NCI-H1694 (cell line): ENCODE results near the gene KDELR1.
"Not testable (repeated sequence)": the region's sequence is repeated elsewhere in the genome, so short reads cannot be mapped to it uniquely, and the experiment has no call there.

Source experiments
- DNase-seq: peaks from one replicate; lab custom pipeline; 2025; lab: John Stamatoyannopoulos, UW

KDELR1 gene

DNA sequence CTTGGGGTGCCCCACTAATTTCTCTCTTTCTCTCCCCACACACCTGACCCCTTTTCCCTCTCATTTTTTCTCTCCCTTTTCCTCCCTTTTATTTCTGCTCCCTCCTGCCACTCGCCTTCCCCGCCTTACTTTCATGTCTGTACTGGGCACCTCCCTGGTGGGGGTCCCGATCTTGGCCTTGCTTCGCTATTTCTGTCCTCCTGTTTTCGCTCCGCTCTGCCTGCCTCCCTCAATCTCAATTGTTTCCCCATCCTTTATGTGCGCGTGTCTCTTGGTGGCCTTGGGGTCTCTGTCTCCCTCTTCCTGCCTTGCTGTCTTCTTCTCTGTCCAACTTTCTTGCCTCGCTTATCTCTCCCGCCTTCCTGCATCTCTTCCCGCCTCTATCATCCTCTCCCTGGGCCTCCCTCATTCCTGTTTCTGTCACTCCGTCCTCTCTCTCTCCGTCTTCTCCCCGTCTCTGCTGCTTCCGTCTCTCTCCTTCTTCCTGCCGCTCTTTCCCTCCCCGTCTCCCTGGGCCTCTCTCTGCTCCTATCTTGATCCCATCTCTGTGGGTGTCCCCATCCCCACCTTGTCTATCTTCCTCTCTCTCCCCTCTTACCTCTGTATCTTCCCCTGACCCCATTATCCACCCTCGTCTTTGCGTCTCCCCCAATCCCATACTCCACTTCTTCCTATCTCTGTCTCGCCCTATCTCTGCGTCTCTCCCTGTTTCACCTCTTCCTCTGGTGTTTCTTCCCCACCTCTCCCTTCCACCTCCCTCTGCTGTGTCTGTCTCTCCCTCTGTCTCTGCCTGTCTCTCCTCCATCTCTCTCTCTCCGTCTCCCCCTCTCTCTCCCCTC lies 6.1 kb upstream of the KDELR1 start:
- no peak for DNase-seq

GRCh38 chr19:48396824-48397176 lies 5.4 kb upstream of the KDELR1 start:
- no peak for DNase-seq

DNA sequence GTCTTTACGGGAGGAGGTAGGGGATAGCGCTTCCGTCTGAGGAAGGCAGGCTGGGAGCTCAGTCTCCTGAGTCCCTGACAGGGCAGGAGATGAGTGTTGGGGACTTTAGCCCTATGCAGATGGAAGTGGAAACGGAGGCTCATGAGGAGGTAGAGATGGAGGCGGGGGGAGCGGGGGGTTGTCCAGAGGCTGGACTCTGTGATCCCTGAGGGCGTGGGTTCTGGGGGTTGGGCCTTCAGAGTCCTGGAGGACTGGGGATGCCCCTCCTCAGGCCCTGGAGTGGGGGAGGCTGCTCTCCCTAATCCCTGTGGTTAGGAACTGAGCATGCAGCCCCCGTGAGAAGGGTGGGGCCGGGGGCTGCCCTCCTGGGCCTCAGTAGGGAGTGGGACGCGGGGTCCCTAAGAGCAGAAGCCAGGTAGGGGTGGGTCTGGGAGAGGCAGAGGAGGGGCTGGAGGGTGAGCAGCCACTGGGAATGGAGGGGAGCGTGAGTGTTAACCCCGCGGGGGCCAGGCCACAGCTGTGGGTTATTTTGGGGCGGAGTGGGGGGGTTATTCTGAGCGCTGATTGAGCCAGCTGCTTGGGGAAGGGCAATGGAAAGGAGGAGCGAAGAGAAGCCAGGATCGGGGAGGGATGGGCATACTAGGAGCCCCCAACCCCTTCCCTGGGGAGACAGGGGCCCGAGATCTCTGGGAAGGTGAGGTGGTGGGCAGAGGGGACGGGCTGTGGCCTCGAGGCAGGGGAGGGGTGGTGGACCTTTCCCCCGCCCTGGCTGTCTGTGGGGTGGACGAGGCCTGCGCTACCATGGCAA lies 4.9 kb upstream of the KDELR1 start:
- DNase-seq, result no peak

DNA sequence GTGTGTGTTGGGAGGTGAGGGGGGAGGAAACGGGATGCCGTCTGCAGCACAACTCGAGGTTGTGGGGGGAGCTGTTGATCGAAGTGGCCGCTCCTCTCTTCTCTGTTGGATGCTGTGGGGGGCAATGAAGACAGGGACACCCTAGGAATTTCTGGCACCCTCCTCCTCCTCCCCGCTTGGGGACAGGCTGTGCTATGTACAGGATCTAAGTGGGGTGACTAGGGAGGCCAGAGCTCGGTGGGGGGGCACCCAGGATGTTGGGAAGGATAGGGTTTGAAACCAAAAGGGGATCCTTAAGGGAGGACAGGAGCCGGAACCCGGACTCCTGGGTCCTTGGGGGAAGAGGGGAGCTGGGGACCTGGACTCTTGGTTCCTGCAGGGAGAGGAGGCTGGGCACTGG lies 4.1 kb upstream of the KDELR1 start:
- no peak for DNase-seq

- no peak for DNase-seq
Observed at GRCh38 chr19:48395170-48395455, 3.8 kb upstream of the KDELR1 start.

GRCh38 chr19:48394331-48395169 lies 3.2 kb upstream of the KDELR1 start:
- no peak for DNase-seq

- DNase-seq, result peak; percentile 31
Observed at GRCh38 chr19:48393559-48394330, 2.4 kb upstream of the KDELR1 start, which contains the start of gene GRIN2D. TSS of gene GRIN2D (plus strand) at chr19:48393668. CDS start at chr19:48398393, 4,725 bp downstream.

- no peak for DNase-seq
Observed at GRCh38 chr19:48392860-48393558, 1.7 kb upstream of the KDELR1 start.

DNA sequence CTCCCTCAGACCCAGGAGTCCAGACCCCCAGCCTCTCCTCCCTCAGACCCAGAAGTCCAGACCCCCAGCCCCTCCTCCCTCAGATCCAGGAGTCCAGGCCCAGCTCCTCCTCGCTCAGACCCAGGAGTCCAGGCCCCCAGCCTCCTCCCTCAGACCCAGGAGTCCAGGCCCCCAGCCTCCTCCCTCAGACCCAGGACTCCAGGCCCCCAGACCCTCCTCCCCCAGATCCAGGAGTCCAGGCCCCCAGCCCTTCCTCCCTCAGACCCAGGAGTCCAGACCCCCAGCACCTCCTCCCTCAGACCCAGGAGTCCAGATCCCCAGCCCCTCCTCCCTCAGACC lies 624 bp upstream of the KDELR1 start:
- DNase-seq, result not testable (repeated sequence)

DNA sequence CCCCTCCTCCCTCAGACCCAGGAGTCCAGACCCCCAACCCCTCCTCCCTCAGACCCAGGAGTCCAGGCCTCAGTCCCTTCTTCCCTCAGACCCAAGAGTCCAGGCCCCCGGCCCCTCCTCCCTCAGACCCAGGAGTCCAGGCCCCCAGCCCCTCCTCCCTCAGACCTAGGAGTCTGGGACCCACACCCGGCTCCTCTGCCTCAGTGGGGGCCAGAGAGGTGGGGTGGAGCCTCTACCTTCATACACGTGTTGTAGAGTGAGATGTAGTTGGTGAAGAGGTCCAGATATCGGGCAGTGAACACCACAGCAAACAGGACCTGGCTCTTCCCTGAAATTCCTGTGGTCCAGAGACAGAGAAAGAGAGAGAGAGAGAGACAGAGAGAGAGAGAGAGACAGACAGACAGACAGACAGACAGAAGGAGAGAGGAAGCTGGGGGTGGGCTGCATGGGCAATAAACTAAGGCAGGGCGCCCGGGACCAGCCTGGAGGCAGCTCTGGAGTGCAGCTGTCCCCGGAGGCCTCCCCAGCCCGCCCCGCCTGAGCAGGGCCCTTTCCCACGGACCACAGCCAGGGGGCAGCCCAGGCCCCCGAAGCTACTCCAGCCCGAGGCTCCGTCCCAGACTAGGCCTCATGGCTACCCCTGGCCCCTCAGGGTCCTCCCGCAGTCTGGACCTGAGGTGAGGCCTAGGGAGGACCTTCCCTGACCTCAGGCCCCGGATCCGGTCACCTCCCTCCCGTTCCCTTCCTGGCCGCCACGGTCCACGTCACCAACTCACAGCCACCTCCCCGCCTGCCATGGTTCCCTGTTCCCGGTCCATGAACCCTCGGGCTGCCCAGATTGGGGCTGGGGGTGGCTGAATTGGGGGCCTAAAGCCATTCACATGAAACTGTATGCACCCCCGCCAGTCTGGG lies 907 bp downstream of the KDELR1 start:
- DNase-seq, result no peak

DNA sequence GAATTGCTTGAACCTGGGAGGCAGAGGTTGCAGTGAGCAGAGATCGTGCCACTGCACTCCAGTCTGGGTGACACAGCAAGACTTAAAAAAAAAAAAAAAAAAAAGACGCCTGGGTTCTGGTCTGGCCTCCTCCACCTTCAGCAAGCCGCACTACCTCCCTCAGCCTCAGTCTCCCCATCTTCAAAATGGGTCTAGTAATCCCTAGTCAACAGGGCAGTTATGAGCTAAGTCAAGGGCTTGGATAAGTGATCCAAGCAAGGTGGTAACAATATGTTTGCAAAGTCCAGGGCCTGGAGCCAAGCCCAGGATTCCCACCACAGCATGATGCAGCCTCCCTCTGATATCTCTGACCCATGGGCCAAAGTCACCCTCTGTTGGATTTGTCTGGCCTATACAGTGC lies 4.4 kb downstream of the KDELR1 start:
- DNase-seq, result no peak

DNA sequence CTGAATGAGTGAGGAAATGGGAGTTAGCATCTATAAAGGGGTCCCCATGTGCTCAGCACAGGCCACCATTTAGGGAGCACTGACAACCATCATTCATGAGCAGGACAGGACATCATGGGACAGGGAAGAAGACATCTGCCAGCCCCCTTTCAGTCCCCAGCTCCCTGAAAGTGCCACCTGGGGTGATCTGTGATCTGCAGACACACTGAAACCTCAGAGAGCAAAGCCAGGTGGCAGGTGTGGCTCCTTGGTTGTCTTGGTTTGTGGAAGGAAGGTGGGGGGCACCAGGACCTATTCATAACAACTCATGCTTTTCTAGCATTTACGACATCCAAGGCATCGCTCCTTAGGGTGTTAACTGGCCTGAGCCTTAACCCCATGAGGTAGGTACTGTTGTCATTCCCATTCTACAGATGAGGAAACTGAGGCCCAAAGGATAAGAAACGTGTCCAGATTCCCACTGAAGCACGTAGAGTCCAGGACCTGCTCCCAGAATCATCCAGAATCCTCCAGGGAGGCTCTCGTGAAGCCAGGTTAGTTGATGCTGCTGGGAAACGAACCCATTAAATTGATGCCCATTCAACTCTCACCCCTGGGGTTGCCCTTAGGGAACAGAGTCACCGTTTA lies 5.8 kb downstream of the KDELR1 start:
- no peak for DNase-seq

DNA sequence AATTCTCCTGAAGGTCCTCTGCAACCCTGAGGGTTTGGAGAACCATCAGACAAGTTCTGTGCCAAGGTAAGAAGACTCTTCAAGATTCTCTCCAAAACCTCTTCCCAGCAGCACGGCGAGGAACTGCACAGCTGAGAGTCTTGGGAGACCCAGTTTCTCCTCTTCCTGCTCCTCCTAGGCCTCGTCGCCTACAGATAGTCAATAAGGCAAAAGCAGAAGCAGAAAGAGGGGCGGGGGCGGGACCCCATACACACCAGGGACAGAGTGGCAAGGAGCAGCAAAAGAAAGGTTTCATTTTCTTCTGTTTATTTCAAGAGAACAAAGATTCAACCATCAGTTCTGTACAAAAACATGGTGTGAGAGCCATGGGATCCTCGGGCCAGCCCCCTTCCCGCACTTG lies 9.1 kb downstream of the KDELR1 start:
- no peak for DNase-seq

DNA sequence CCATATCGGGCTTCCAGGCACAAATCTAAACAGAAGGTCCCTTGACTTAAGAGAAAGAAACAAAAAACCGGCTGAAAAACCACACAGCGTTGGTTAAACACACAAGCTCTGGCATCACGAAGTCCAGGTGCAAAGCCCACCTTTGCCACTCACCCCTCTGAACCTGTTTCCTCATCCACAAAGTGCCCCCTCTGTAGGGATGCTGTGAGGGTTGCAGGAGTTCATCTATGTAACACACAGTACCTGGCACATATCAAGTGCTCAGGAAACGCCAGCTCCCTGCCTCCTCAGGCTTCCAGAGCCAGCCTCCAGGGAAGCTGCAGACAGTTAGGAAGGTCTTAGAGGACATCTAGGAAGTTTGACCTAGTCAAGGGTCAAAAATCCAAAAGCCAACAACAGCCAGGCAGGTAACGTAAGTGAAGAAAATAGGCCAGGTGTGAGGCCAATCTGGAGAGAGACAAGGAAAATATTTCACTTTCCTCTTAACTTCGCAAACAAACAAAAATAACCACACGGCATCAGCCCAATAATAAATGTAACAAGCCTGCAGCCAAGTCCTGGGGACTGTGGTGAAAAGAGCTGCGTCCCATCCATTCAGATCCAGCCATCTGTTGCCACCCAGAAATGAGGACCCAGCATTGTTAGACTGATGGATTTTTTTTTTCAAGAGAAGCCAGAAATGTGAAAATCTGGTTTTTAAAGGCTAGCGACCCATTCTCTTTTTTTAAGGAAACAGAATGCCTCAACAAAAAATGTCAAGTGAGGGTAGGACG lies 10.0 kb downstream of the KDELR1 start:
- peak; percentile 21 for DNase-seq

- DNase-seq, result no peak
Observed at GRCh38 chr19:48379058-48379457, 12.3 kb downstream of the KDELR1 start.

GRCh38 chr19:48378194-48378570 lies 13.2 kb downstream of the KDELR1 start:
- no peak for DNase-seq

GRCh38 chr19:48373567-48373966 lies 17.8 kb downstream of the KDELR1 start:
- no peak for DNase-seq

DNA sequence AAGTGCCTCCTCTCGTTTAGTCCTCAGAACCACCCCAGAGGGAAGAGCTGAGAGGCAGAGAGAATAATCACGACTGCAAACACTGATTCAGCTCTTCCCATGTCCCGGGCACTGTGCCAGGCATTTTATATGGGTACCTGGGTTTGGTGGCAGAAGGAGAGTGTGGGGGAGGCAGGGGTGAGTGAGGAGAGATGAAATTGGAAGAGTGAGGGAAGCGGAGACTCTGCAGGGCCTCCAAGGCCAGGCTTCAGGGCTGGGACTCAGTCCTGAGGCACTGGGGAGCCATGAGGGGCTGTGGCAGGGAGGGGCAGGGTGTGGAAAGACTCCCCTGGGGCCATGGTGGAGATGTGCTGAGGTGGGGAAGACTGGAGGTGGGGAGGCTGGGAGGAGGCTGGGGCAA lies 18.4 kb downstream of the KDELR1 start:
- peak; percentile 94 for DNase-seq

DNA sequence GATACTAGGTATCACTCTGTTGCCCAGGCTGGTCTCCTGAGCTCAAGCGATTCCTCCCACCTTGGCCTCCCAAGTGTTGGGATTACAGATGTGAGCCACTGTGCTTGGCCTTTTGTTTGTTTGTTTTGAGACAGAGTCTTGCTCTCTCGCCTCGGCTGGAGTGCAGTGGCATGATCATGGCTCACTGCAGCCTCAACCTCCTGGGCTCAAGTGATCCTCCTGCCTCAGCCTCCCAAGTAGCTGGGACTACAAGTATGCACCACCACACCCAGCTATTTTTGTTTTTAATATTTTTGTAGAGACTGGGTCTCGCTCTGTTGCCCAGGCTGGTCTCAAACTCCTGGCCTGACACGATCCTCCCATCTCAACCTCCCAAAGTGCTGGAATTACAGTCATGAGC lies 19.6 kb downstream of the KDELR1 start:
- DNase-seq, result not testable (repeated sequence)
